ENCODE measurements around the gene ARSG. TPM values are rescaled to one million over a fixed set of nuclear protein-coding genes. Genes with fewer than 3 reads are reported as not detected.
"Not testable (repeated sequence)": the region's sequence is repeated elsewhere in the genome, so short reads cannot be mapped to it uniquely, and the experiment has no call there.

ARSG gene
- total and polyA plus RNA-seq, 2 donors (not counting 1 experiment from before 2014, with no cell fraction given) = 5.5 to 18.4 TPM

- H3K27ac Mint-ChIP-seq = peak overlapping the region; percentile 83
- H3K4me1 ChIP-seq (ENCODE audit: control insufficient read depth in 2 of 2, insufficient read depth in 2 of 2, low read length in 2 of 2) = peaks cover 58 to 68% of the 10 kb centered on the region in 2 donors
- not testable (repeated sequence) for H2AFZ ChIP-seq (ENCODE audit: insufficient read depth, low read depth, low read length, poor library complexity, severe bottlenecking); H3K9me3 Mint-ChIP-seq (ENCODE audit: insufficient read depth); H3K4me3 ChIP-seq (ENCODE audit: control extremely low read depth in 1 of 5, extremely low read depth in 1 of 5, insufficient read depth in 1 of 5, low read depth in 2 of 5, low read length in 4 of 5); H4K20me1 ChIP-seq (ENCODE audit: control insufficient read depth, insufficient read depth, low read length, poor library complexity, severe bottlenecking); H3K27me3 Mint-ChIP-seq; H3K79me2 ChIP-seq (ENCODE audit: control insufficient read depth, insufficient read depth, low read length); H3K27me3 ChIP-seq (replicated peaks in 1 of 4; ENCODE audit: control extremely low read depth in 1 of 4, control insufficient read depth in 3 of 4, insufficient read depth in 4 of 4, low read length in 3 of 4); DNase-seq; H3K36me3 ChIP-seq (replicated peaks in 1 of 2; ENCODE audit: control extremely low read depth in 1 of 2, control insufficient read depth in 1 of 2, extremely low read depth in 1 of 2, insufficient read depth in 2 of 2, low read length in 1 of 2); ATAC-seq (ENCODE audit: low read depth); H3K9ac ChIP-seq (ENCODE audit: low read length); H3K9me3 ChIP-seq (ENCODE audit: control extremely low read depth in 1 of 3, control insufficient read depth in 2 of 3, insufficient read depth in 1 of 3, low read length in 2 of 3)
- H3K27ac ChIP-seq (ENCODE audit: low read length in 2 of 2) = peak overlapping the region in 1 of 2 donors; percentile 52
- peaks cover 64% of the 10 kb centered on the region for H3K4me1 Mint-ChIP-seq
- H3K4me3 Mint-ChIP-seq = peak overlapping the region; percentile 75
- ChIA-PET POLR2A (interaction anchor here (0.9 to 2.3 kb wide), 7 partner anchors 11 to 78 kb away, joined by 3 to 11 read pairs (median 4); partner anchors contain the start of gene AMZ2), CTCF (interaction anchor here (0.8 to 8.7 kb wide), 9 partner anchors 12 to 196 kb away, joined by 3 to 126 read pairs (median 4); partner anchors contain the start of gene AMZ2)
- no CpG with 5 or more reads among the region's 3 CpGs for WGBS (ENCODE audit: insufficient coverage)
- intact Hi-C loops (cut with micrococcal nuclease) = loop anchor here (1.0 kb wide), 1 partner anchor 140 kb away; no protein-coding TSS in a partner anchor
- peak overlapping the region; percentile 34 for H3K4me2 ChIP-seq (replicated peaks; ENCODE audit: low read depth, low read length, poor library complexity, severe bottlenecking)
Measured at GRCh38 chr17:68259648-68259951, 31.7 kb upstream of the ARSG start.

DNA sequence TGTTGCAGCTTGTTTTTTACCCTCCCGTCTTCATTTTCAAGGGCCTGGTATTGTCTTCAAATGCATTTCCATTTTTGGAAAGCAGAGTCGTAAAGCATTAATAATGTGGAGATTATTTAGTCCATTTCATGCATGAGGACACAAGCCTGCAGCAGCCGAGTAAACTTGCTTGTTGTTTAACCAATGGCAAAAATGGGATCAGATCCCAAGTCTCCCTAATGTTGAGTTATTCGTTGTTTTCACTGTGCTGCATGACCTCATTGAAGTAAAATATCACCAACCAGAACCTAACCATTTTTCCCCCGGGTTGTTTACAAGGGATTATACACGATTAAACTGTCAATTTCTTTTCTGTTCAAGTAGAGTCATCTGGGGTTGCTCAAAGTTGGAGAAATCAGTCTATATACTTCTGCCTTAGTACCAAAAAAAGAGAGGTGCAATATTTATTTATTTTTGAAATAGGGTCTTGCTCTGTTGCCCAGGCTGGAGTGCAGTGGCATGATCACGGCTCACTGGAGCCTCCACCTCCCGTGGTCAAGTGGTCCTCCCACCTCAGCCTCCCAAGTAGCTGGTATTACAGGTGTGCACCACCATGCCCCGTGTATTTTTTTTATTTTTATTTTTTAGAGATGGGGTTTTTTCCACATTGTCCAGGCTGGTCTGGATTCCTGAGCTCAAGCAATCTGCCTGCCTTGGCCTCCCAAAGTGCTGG, 31.1 kb upstream of the ARSG start:
- H4K20me1 ChIP-seq (ENCODE audit: control insufficient read depth, insufficient read depth, low read length, poor library complexity, severe bottlenecking) = no peaks in the 10 kb centered on the region
- H3K27me3 ChIP-seq (replicated peaks in 1 of 4; ENCODE audit: control extremely low read depth in 1 of 4, control insufficient read depth in 3 of 4, insufficient read depth in 4 of 4, low read length in 3 of 4) = no peaks in the 10 kb centered on the region
- H2AFZ ChIP-seq (ENCODE audit: insufficient read depth, low read depth, low read length, poor library complexity, severe bottlenecking) = no peak overlapping the region
- WGBS (ENCODE audit: insufficient coverage) = 100% methylated on average over 1 of the region's 9 CpGs
- CTCF ChIA-PET = interaction anchor here (0.8 to 8.7 kb wide), 9 partner anchors 12 to 178 kb away, joined by 3 to 126 read pairs (median 4); no protein-coding TSS in a partner anchor
- peaks cover 5% of the 10 kb centered on the region for H3K79me2 ChIP-seq (ENCODE audit: control insufficient read depth, insufficient read depth, low read length)
- DNase-seq (no peak), ATAC-seq (ENCODE audit: low read depth) (no peak)
- H3K27ac Mint-ChIP-seq = peak overlapping the region; percentile 83
- intact Hi-C loops (cut with micrococcal nuclease) = no loop called here
- peaks cover 58% of the 10 kb centered on the region for H3K4me1 Mint-ChIP-seq
- POLR2A ChIA-PET = interaction anchor here (0.9 to 2.3 kb wide), 5 partner anchors 12 to 78 kb away, joined by 3 to 11 read pairs (median 3); partner anchors contain the start of gene AMZ2
- no peaks in the 10 kb centered on the region for H3K9me3 Mint-ChIP-seq (ENCODE audit: insufficient read depth)
- TF ChIP-seq CTCF (IDR thresholded peaks at IDR 0.05) (no peak), EZH2 (IDR thresholded peaks at IDR 0.05; ENCODE audit: borderline replicate concordance, insufficient read depth, low read depth, low read length, poor library complexity, severe bottlenecking) (no peak)
- no peaks in the 10 kb centered on the region for H3K9me3 ChIP-seq (ENCODE audit: control extremely low read depth in 1 of 3, control insufficient read depth in 2 of 3, insufficient read depth in 1 of 3, low read length in 2 of 3)
- no peak overlapping the region for H3K4me2 ChIP-seq (replicated peaks; ENCODE audit: low read depth, low read length, poor library complexity, severe bottlenecking)
- H3K4me1 ChIP-seq (ENCODE audit: control insufficient read depth in 2 of 2, insufficient read depth in 2 of 2, low read length in 2 of 2) = peaks cover 51 to 62% of the 10 kb centered on the region in 2 donors
- H3K36me3 ChIP-seq (replicated peaks in 1 of 2; ENCODE audit: control extremely low read depth in 1 of 2, control insufficient read depth in 1 of 2, extremely low read depth in 1 of 2, insufficient read depth in 2 of 2, low read length in 1 of 2) = no peaks in the 10 kb centered on the region
- H3K27me3 Mint-ChIP-seq = no peaks in the 10 kb centered on the region
- no peak overlapping the region for H3K4me3 ChIP-seq (ENCODE audit: control extremely low read depth in 1 of 5, extremely low read depth in 1 of 5, insufficient read depth in 1 of 5, low read depth in 2 of 5, low read length in 4 of 5)
- no peak overlapping the region for H3K9ac ChIP-seq (ENCODE audit: low read length)
- H3K27ac ChIP-seq (ENCODE audit: low read length in 2 of 2) = no peak overlapping the region
- peak overlapping the region; percentile 75 for H3K4me3 Mint-ChIP-seq

- intact Hi-C loops (cut with micrococcal nuclease) = loop anchor here (2.0 kb wide), 1 partner anchor 28 kb away; the partner anchor contains the start of genes ARSG and SLC16A6
- H3K4me3 Mint-ChIP-seq; H3K9me3 Mint-ChIP-seq (ENCODE audit: insufficient read depth); H3K4me2 ChIP-seq (replicated peaks; ENCODE audit: low read depth, low read length, poor library complexity, severe bottlenecking); H3K27ac ChIP-seq (ENCODE audit: low read length in 2 of 2); H3K27ac Mint-ChIP-seq; H2AFZ ChIP-seq (ENCODE audit: insufficient read depth, low read depth, low read length, poor library complexity, severe bottlenecking); H3K9me3 ChIP-seq (ENCODE audit: control extremely low read depth in 1 of 3, control insufficient read depth in 2 of 3, insufficient read depth in 1 of 3, low read length in 2 of 3); H3K36me3 ChIP-seq (replicated peaks in 1 of 2; ENCODE audit: control extremely low read depth in 1 of 2, control insufficient read depth in 1 of 2, extremely low read depth in 1 of 2, insufficient read depth in 2 of 2, low read length in 1 of 2); H4K20me1 ChIP-seq (ENCODE audit: control insufficient read depth, insufficient read depth, low read length, poor library complexity, severe bottlenecking); H3K4me3 ChIP-seq (ENCODE audit: control extremely low read depth in 1 of 5, extremely low read depth in 1 of 5, insufficient read depth in 1 of 5, low read depth in 2 of 5, low read length in 4 of 5); H3K27me3 Mint-ChIP-seq; DNase-seq; H3K9ac ChIP-seq (ENCODE audit: low read length); ATAC-seq (ENCODE audit: low read depth); H3K79me2 ChIP-seq (ENCODE audit: control insufficient read depth, insufficient read depth, low read length); H3K27me3 ChIP-seq (replicated peaks in 1 of 4; ENCODE audit: control extremely low read depth in 1 of 4, control insufficient read depth in 3 of 4, insufficient read depth in 4 of 4, low read length in 3 of 4): not testable (repeated sequence)
- POLR2A ChIA-PET = interaction anchor here (1.3 kb wide), 1 partner anchor 29 kb away, joined by 5 read pairs; the partner anchor contains the start of genes ARSG and SLC16A6
- CTCF ChIA-PET = interaction anchor here (0.9 to 8.7 kb wide), 15 partner anchors 13 to 205 kb away, joined by 3 to 126 read pairs (median 11); partner anchors contain the start of genes AMZ2 and WIPI1
- peaks cover 36% of the 10 kb centered on the region for H3K4me1 Mint-ChIP-seq
- WGBS (ENCODE audit: insufficient coverage) = 76% methylated on average over 2 of the region's 2 CpGs
- peaks cover 29 to 41% of the 10 kb centered on the region in 2 donors for H3K4me1 ChIP-seq (ENCODE audit: control insufficient read depth in 2 of 2, insufficient read depth in 2 of 2, low read length in 2 of 2)
Measured at GRCh38 chr17:68262467-68262866, 28.8 kb upstream of the ARSG start.

Data from B cell (primary cell).